Activated CD4-positive, CD25-positive, alpha-beta regulatory T cell treated with anti-CD3 and anti-CD28 coated beads, Interleukin-2, amount 50 U/mL, for 72 hours (primary cell): ENCODE results near the gene NXN.
"Not testable (repeated sequence)": the region's sequence is repeated elsewhere in the genome, so short reads cannot be mapped to it uniquely, and the experiment has no call there.

ENCODE experiments used
- DNase-seq: peaks from one replicate; pipeline ENCODE4 v3.0.0; 2021

The NXN gene

DNA sequence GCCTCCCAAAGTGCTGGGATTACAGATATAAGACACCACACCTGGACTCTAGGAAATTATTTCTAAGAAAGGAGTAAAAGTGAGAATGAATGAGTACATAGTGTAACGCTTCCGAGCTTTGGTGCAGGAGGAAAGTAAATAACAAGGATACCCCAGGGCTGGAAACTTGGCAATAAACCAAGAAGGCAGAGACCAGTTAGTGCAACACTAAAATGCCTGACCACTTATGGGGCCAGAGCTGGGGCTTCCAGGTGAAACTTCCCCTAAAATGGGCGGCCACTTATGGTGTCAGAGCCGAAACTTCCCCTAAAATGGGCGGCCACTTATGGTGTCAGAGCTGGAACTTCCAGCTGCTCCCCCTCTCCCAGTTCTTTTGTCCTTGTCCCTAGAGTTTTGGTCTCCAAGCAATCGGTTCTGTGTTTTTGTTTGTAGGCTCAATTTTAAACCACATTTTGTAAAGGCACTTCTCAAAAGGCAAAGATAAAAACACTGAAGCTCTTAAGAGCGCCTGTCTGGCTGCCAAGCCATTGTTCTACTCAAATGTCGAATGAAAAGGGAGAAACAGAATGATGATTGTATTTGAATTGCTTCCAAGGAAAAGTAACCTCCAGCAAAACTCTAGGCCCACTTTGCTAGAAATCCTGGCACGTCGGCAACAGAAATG, 63.9 kb downstream of the NXN start:
- DNase-seq, result no peak

DNA sequence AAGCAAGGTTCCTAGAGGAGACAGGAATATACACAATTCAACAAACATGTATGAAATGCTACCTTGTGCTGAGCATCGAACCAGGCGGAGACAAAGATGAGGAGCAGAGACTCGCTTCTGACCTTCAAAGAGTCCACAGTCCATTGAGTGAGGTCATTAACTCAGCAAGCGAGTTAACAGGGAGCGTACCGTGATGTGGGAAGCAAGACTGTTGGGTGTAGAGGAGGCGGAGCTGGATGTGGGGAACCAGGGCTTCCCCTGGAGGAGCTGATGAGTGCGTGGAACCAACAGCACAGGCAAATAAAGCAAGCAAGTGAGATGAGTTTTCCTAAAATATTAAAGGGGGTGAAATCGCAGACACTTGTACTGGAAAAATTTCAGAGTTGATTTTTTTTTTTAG, 65.0 kb downstream of the NXN start:
- no peak for DNase-seq

DNA sequence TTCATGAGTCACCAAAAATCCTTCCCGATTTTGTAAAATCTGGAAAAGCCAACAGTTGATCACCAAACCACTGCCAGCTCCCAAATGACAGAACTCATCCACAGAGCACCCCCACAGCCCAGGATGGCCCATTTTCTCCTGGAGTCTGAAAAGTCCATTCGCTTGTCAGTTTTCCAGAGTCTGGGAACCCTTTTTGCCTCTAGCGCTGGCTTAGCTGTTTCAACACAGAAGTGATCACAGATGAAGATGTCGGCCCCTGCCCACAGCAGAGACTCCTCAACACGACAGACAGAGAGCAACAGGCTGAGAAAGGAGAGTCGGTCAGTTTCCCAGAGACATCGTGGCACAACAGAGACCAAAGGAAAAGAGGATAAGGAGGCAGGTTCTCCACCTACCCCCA, 66.4 kb downstream of the NXN start:
- DNase-seq, result no peak

DNA sequence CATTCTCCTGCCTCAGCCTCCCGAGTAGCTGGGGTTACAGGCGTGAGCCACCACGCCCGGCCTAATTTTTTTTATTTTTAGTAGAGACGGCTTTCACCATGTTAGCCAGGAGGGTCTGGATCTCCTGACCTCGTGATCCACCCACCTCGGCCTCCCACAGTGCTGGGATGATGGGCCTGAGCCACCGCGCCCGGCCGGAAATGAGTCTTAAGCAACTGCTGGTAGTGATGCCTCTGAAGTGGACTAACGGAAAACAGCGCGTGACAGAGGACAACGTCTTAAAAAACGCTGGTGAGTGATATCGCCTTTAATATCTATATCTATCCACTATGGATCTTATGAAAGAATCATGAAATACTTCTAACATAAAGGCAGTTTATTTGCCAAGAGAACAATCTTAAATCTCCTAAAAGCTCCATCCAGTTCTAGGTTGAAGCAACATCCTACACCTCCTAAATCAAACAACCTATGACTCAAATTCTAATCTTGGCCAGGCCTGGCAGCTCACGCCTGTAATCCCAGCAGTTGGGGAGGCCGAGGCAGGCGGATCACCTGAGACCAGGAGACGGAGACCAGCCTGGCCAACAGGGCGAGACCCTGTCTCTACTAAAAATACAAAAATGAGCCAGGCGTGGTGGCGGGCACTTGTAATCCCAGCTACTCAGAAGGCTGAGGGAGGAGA, 69.8 kb downstream of the NXN start:
- no peak for DNase-seq

DNA sequence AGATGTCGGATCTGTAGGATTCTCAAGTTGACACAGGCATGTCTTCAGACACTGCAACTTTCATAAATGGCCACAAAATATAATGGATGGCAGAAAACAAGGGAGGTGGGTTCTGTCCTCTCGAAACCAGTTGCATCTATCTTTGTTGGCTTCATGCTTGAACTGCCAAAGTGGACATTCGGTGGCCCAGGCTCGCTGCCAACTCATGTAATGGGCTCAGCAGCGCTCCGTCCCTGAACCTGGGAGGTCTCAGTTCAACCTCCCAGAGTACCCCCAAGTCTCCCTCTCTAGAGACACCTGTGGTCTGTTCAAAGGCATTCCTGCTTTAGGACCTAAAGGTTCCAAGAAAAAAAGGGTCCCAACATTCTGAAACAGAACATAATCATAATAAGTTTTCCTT, 71.9 kb downstream of the NXN start:
- DNase-seq, result no peak

DNA sequence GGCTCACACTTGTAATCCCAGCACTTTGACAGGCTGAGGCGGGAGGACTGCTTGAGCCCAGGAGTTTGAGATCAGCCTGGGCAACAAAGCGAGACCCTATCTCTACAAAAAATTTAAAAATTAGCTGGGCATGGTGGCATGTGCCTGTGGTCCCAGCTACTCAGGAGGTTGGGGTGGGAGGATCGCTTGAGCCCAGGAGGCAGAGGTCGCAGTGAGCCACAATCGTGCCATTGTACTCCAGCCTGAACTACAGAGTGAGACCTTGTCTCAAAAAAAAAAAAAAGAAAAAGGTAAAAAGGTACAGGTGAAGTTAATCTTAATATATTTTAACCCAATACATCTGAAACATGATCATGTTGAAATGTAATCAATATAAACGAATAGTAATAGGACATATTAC, 73.9 kb downstream of the NXN start:
- DNase-seq, result not testable (repeated sequence)

DNA sequence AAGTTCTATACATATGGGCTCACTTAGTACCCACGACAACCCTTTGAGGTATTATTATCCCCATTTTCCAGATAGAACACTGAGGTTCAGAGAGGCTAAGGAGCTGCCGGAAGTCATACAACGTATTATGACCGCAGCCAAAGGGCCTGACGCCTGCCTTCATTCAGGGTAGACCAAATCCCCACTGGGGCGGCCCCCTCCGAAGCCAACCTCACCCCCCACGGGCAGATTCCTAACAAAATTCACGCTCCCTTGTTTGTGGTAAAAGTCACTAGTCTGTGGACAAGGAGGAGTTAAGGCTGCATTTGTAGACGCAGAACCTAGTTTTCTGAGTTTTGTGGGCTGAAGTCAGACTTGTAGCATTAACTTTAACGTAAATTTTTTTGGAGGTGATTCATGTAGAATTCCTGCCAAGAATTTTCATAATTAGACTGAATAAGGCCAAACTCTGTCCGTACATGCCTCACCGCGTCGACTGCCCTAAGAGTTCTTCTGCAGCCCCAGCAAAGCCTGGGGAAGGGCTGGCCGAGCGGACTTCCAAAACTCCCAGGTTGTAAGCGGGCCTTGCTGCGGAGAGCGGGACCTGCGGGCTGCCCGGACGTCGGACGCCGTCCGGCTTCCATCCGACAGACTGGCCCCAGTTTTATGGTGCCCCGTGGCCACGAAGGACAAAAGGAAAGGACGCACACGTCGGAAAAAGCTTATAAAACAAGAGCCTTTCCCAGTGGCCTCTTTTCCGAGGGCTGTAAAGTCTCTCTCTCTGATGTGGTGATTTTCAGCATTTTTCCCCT, 75.7 kb downstream of the NXN start:
- no peak for DNase-seq

DNA sequence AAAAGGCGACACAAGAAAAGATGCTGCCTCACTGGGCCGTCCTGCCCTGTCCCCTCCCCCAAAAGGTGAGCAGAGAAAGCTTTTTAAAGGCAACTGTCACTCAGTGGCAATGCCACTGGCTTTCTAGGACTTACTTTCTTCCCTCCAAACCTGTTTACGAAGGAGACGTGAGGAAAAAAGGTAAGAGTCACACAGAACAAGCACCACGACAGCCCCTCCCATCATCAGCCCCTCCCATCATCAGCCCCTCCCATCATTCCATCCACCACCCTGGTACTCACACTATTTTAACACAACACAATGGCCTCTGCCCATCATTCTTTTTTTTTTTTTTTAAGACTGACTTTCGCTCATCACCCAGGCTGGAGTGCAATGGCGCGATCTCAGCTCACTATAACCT, 77.1 kb downstream of the NXN start:
- no peak for DNase-seq

DNA sequence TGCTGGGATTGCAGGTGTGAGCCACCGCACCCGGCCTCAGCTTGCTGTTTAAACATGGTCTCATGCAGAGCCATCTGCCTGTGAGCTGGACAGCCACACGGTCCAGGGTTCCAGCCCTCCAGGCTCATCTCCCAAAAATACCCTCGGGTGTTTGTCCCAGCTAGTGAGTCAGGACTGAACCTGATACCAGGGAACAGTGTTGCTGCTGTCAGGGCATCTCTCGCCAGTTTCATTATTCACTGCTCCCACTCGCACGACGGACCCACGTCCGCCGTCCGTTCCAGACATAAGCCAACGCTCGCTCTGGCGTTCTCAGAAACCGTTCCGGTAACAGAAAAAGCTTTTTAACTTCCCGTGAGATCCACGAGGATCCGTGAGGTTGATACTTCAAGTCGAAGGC, 77.6 kb downstream of the NXN start:
- no peak for DNase-seq

DNA sequence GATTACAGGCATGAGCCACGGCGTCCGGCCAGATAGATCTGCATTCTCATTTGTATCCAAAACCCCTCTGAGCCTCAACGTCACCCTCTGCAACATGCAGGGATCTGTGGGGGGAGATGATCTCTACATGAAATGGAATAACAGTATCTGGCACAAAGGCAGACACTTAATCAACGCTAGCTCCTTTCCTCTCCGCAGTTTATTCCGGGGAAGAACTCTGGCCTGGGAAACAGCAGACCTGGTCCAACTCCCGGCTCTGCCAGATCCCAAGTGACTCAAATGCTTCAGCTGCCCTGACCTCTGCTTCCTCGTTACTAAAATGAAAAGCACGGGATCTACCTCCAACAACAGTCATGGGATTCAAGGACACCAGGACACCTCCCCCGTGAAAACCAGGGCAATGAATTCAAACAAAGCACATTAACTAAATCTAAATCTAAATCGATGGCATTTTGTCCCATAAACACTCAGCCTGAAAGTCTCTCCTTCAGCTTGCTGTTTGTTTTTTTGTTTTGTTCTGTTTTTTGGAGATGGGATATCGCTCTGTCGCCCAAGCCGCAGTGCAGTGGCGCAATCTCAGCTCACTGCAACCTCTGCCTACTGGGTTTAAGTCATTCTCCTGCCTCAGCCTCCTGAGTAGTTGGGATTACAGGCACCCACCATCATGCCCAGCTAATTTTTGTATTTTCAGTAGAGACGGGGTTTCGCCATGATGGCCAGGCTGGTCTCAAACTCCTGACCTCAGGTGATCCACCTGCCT, 78.2 kb downstream of the NXN start:
- no peak for DNase-seq

DNA sequence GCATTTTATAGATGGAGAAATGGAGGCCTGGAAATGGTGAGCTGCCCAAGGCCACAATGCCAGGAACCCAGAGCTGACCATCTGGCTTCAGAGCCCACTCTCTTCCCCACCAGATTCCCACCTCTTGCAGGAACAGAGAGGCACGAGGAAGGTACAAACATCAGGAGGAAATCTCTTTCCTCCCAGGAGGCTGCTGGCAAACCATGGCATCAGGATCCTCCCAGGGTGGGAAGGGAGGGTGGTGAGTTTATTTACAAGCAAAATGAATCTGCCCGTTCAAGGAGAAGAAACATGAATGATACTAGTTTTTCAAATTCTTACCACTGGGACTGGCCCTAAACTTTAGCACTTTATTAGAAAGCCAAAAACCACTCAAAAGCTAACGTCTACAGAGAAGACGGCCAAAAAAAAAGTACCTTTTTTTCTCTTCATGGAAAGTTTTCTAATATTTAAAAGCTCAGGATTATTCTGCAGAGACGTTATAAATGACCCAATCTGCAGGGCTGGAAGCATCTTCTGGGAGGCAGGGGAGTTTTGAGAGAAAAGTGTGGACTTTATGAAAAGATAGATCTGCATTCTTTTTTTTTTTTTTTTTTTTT, 79.1 kb downstream of the NXN start:
- DNase-seq, result no peak

DNA sequence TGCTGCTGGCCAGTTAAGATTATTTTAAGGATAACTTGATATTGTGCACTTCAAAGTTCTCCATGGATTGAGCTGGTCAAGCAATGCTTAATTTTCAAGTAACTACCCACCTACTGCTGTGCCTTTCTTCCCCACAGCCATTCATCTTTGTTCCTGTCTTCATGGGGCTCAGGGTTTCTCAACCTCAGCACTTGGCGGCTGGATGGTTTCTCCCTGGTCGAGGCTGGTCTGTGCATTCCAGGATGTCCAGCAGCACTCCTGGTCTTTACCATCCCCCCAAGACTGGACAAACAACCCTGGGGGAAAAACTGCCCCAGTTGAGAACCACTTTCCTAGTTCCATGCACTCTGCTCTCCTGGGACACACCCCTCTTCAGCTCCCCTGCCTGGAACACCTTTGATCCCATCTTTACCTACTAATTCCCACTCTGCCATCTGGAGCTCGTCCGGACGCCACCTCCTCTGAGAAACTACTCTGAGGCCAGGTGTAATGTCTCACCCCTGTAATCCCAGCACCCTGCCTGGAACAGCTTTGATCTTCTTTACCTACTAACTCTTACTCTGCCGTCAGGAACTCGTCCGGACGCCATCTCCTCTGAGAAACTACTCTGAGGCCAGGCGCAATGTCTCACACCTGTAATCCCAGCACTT, 81.5 kb downstream of the NXN start:
- no peak for DNase-seq

DNA sequence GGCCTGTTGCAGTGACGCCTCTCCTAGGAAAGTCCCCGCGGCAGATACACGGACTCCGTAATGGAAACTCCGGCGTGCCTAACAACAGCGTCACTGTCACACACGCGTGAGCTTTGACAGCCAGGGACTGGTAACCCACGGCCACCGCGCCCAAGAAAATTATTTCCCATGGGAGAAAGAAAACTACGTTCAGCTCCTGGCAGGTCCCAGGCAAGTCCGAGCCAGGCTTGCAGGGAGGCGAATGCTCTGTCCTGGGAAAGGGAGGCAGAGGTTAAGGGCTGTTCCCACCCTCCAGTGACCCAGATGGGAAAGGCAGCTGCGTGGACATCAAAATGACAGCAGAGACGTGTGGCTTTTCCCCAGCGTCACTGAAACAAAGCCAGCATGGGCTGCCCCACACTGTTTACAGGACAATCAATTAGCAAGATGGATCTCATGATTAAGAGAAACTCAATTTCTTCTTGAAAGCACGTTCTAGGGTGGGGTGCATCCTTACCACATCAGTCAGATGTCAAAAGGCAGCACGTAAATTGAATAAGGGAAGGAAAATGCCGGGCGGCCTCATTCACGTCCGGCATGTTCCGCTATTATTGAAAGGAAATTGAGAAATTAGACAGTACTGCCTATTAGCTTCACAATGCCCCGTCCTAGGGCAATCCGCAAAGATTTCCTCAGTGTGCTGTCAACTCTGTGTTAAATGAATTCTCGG, 82.5 kb downstream of the NXN start:
- no peak for DNase-seq

DNA sequence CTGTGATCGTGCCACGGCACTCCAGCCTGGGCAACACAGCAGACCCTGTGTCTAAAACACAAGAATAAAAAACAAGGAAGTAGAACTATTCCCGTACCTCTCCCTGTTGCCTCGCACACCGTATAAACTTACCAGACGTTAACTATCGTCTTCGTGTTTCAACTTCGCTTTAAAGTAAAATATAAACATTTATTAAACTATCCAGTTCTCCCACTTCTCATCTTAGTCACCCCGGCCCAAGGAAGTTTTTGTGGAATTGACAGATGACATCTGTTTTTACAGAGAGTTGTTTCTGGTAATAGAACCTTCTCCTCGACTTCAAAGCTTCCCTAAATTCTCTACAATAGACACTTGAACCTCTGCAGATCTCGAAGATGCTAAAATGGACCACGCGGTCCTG, 83.1 kb downstream of the NXN start:
- no peak for DNase-seq

DNA sequence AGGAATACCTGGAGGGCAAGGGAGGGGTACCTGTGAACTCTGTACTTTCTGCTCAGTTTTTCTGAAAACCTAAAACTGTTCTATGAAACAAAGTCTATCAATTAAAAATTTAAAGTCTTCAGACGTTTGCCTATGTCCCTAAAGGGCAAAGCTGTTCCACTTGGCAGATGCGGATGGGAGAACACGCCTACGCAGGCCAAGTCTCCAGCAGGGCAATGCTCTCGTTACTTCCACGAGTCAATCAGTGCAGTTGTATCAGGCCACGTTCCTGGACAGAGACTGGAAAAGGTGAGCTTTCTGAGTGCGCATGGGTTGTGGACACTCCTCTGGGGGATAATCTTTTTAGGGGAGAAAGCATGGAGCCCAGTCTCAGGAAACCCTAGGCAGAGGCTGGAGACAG, 86.6 kb downstream of the NXN start:
- no peak for DNase-seq

DNA sequence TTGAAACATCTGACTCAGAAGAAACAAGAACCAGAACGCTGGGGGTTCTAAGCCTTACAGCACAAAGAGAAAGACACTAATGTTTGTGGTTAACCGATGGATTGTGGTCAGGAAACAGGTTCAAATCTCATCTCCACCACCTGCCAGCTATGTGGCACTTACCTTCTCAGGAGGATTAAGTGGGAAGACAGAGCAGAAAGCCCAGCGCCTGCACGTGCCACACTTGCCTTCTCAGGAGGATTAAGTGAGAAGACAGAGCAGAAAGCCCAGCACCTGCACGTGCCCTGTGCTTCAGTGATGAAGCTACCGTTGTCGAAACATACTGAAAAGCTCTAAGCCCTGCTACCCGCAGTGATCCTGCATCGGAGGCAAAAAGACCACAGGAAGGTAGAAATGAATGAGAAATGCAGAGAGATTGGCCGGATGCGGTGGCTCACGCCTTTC, 90.6 kb downstream of the NXN start:
- no peak for DNase-seq

DNA sequence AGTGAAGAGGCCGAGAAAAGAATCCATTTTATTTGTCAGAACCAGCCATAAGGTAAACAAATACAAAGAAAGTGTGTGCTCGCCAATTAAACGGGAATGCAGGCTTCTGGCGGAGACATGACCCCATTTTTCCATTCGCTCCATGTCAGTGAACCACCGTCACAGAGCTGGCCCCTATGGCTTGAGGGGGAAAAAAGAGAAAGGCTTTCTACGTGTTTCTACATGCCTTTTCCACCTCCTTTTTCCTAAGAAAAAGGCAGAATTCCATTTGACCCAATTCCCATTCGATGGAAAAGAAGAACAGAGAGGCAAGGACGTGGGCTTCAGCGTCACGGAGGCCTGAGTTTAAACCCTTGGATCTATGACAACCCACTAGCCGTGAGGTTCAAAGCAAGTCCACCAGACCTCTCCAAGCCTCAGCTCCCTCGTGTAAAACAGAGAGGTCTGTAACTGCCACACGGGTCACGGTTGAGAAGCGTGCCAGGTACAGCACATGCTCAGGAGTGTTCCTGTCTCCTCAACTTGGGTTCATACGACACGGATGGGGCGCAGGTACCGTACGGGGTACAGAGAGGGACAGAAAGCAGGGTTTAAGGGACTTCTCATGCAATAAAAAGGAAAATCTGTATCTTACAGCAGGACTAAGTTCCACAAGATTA, 91.9 kb downstream of the NXN start:
- no peak for DNase-seq

DNA sequence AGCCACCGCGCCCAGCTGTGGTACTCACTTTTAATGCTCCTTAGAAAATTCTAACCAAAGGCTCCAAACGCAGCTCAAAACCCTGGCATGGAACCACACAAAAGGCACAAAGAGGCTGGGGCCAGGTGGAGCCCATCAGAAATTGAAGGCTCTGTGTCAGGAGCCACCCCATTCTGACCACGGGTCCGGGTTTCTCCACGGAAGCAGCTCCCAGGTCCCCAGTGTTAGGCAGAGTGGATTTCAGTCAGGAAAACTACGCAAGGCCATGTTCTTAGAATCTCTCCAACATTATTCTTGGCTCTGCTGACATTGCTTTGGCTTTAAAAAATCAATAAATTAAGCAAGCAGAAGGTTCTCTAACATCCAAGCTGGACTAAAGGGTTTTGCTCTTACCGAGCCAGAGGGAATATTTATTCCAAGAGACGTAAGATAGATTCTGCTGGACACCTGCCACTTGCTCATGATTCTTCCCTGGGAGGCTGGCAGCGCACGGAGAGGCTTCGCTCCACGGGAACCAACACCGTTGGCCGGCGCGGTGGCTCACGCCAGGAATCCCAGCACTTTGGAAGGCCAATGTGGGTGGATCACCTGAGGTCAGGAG, 93.5 kb downstream of the NXN start:
- DNase-seq, result no peak

DNA sequence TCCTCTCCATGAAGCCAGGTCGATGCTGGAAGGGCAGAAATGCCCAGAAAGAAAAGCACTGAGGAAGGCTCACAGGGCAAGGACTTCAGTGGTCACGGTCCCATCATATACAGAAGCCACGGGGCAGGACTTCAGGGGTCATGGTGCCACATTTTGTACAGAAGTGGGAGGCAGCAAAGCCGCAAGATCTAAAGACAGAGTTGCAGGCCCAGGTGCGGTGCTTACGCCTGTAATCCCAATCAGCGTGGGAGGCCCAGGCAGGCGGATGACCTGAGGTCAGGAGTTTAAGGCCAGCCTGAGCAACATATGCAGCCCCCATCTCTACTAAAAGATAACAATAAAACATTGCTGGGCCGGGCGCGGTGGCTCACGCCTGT, 96.0 kb downstream of the NXN start:
- no peak for DNase-seq

DNA sequence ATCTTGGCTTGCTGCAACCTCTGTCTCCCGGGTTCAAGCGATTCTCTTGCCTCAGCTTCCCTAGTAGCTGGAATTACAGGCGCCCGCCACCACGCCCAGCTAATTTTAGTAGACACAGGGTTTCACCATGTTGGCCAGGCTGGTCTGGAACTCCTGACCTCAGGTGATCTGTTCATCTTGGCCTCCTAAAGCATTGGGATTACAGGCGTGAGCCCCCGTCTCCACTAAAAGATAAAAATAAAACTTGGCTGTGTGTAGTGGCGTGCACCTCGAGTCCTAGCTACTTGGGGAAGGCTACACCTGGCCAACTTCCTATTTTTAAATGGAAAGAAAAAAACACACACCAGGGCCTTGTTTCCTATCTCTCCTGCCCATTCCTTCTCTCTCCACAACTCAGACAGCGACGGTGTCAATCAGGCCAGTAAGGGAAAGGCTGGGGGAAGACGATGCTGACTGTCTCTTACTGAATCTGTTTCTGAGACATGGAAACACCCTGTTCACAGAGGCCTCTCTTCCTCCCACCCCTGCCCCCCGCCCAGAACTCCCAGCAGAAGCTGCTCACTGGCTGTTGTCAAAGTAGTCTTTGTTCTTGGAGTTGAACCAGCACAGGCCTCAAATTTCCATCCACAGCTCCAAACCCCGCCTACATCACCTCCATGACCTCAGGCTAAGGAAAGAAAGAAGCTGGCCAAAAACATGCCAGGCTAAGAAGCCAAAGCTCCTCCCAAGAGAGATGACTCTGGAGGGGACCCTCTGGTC, 96.6 kb downstream of the NXN start:
- no peak for DNase-seq
